Stimulated activated CD4-positive, alpha-beta T cell treated with anti-CD3 and anti-CD28 coated beads, Interleukin-12 subunit alpha, Interleukin-12 subunit beta, amount 100 ng/mL, for 24 hours (primary cell): ENCODE data around the gene ATF3.

Experiments
- DNase-seq, 2 experiments: peaks; one replicate each; pipeline ENCODE4 v3.0.0-alpha.2; 2020; ENCODE audit warnings: low read depth in 2 of 2

ATF3 gene, protein sequence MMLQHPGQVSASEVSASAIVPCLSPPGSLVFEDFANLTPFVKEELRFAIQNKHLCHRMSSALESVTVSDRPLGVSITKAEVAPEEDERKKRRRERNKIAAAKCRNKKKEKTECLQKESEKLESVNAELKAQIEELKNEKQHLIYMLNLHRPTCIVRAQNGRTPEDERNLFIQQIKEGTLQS

DNA sequence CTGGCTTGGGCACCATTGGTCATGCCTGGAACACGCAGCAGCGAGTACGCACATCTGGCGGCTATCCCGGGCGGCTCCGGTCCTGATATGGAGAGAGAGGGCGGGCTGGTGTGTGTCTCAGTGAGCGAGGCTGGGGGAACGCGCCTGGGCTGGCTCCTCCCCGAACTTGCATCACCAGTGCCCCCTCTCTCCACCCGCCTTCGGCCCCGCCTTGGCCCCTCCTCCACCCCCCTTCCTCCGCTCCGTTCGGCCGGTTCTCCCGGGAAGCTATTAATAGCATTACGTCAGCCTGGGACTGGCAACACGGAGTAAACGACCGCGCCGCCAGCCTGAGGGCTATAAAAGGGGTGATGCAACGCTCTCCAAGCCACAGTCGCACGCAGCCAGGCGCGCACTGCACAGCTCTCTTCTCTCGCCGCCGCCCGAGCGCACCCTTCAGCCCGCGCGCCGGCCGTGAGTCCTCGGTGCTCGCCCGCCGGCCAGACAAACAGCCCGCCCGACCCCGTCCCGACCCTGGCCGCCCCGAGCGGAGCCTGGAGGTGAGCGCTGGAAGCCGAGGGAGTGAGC is at the start of gene ATF3:
TSS of gene ATF3 (plus strand) at position 370 of the 567 bp plus-strand sequence. CDS start 6,261 bp downstream, outside the sequence.
- DNase-seq, result peak; percentile 77 to 95

DNA sequence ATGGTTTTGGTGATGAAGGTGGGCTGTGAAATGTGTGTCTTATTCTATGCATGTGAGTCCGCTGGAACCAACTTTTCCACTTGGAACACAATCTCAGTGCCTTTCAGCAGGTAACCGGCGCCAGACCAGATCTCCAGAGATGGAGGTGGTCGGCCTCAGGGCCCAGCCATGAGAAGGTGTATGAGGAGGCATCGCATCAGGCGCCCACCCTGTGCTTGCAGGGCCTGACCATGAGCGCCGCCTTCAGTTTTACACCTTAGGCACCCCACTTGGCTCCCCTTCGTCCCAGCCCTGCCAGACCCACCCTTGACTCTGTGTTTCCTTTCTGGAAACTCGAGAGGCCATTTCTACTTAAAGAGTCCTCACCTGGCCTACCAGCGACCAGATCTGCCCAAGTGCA is 48.6 kb upstream of the ATF3 start:
- DNase-seq, result no peak

DNA sequence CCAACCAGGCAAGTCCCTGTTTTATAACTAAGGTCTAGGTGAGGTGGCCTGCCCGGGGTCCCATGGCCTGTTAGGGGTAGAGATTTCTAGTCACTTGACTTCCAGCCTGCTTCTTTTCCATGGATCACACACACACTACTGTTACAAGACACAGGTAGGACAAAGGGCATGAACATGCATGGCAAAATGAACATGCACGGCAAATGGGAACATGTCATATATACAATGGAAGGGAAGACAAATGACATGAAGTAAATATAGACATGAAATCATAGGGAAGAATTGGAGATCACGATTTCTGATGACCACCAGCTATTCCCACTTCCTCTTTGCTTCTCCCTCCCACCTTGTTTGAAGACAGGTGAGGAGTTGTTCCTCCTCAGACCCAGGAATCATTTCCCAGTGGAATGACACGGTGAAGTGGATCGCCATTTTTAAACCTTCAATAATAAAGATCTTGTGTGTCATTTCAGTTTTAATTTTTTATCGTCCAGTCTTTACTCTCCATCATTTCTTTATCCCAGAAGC is 47.6 kb upstream of the ATF3 start:
- no peak for DNase-seq

DNA sequence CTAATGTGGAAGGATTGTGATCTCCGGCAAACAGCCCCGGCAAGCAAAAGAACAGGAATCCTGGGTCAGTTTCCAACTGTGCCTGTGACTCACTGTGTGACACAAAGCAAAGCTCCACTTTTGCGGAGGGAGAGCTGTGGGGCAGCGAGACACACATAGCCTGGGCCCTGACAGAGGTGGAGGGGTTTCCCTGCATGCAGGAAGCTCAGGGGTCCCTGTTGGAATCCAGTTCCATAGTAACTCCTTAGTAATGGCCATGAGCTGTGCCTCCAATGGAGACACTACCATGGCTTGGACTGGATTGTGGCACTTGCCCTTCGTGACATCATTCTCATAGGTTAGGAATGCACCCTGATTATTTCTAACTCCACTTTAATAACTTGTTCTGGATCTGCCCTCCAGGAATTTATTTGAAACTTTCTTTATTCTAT is 47.0 kb upstream of the ATF3 start:
- no peak for DNase-seq

DNA sequence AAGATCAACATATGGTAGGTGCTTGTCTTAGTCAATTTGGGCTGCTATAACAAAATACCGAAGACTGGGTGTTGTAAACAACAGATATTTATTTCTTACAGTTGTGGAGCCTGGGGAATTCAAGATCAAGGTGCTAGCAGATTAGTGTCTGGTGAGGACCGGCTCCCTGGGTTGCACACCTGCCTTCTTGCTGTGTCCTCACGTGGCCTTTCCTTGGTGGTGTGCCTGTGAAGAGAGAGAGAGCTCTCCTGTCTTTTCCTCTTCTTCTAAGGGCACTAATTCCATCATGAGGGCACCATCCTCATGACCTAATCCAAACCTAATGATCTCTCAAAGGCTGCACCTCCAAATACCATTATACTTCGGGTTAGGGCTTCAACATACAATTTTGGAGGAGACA is 45.8 kb upstream of the ATF3 start:
- DNase-seq, result no peak

DNA sequence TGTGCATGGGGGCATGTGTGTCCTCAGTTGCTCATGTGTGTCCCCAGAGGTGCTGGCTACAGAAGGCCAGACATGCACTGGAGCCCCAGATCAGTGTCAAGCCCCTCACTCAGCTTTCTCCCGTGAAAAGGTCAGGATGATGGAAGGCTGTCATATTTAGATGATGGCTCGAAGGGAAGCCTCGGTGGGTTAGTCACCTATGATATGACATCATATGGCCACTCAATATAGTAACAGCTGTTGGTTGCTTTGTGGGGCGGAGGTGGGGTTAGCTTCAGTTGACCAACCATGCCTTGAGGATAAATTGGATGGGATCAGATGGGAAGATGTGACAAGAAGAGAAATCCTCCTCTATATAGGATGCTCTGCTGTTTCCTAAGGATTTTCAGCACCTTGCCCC is 43.5 kb upstream of the ATF3 start:
- DNase-seq, result no peak

DNA sequence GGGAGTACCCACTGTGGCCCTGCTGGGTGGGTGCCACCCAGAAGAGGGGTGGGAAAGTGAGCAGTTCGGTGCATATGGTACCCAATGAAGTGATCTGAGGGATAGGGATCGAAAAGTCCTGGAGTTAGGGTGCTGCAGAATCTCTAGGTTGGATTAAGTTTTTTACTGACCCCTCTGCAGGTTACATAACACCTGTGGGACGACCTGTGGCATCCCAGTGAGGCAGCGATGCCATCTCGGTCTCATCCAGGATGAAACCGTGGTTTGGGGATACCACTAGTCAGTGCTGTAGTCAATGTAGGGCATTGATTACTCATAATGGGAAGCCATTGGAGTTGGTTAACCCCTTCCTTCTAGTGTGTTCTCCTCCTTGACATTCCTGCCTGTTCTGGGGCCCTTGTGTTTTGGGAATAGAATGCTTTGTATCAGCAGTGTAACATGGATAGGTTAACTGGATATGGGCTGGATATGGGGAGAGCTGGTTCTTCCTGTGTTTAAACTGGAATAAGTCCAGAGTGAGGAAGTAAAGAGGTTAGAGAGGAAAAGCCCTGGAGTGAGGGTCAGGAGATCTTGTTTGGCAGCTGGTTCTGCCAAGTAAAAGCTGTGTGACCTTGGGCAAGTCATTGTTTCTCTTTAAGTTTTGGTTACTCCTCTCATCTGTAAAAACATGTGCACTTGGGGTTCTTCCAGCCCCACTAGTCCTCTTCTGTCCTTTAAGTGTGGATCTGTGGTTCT is 42.8 kb upstream of the ATF3 start:
- DNase-seq, result no peak

DNA sequence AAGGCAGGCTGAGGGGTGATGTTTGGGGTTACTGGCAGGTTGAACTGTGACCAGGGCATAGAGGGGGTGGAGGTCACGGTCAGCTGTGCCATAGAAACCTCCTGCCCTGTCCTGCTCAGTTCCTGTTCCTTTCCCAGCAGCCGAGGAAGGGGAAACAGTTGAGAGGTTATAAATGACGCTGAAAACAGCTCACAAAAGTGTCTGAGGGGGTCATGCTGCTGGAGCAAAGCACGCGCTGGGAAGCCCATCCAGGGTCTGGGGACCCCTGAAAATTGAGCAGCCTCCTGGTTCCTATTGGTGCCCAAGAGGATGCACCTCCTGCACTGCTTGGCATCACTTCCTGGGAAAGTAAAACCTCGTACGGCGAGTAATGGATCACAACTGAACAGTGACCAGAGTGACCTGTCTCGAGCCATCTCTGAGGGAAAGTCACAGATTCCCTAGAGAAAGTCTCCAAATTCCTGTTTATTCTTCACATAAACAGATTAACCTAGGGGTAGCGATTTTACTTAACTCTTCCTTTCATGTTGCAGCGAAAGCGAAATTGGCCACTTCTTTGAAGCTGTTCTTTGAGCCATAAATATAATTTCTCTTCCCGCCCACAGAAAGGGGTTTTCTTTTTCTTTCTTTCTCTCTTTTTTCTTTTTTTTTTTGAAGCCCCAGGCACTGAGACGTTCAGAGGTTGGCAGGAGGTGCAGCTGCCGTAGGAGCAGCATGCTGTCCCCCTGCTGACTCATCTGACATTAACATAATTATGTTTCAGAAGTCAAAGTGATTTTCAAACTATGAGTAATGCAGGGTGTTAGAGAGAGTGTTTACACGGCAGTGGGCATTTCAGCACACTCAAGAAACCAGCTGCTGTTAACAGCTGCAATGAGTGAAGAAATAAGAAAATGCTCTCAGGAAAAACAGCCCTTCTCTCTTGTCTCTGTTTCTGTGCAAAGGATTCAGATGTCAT is 41.8 kb upstream of the ATF3 start:
- DNase-seq, result peak; percentile 33 to 40

DNA sequence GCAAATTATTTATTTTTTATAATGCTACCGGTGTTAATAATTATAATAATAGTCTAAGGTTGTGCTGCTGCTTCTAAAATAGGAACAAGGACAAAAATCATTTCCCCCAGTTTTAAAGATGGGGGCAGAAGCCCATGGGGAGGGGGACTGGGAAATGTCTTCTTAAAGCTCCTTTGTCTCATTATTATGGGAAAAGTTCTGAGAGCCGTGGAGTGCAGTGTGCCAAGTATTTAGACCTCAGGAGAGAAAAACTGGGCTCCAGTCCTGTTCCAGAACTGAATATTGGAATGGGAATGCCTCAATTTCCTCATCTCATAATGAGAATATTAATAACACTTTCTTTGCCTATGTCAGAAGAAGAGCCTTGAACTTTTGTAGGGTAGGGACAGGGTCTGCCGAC is 40.9 kb upstream of the ATF3 start:
- DNase-seq, result no peak

DNA sequence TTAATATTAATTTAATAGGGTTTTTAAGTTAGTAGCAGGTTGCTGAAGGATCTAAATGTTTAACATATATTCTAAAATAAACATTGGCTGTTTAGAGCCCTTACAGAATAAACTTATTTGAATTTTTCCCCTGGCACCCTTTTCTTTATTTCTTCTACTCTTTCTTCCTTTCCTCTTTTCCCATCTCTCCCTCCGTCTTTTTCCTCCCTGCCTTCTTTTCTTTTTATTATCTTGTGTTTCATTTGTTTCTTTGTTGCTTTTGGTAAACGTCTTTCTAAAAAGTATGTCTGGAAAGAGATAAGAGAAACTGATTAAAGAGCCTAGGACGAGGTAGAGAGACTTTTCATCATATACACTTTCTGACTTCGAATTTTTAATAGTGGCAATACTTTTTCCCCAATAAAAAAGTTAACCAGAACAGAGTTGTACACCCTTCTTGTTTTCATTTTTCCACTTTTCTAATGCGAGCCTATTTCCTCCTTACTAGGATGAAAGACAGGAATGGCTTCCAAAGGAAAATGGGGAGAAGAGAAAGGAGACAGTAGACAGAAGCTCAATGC is 39.5 kb upstream of the ATF3 start:
- DNase-seq, result no peak

DNA sequence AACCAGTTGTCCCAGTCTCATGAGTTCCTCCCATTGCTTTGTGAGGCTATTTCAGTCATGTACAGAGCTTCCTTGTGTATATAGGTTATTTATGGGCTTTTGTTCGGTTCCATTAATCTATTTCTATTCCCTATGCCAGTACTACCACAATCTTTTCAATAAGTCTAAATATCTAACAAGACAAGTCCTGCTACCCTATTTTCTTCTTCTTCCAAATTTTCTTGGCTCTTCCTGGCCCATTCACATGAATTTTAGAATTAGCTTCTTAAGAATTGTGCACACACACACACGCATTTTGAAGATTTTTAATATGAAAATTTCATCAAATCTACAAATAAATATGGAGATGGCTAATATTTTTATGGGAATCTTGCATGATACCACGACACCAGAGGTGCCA is 33.8 kb upstream of the ATF3 start:
- DNase-seq, result no peak

DNA sequence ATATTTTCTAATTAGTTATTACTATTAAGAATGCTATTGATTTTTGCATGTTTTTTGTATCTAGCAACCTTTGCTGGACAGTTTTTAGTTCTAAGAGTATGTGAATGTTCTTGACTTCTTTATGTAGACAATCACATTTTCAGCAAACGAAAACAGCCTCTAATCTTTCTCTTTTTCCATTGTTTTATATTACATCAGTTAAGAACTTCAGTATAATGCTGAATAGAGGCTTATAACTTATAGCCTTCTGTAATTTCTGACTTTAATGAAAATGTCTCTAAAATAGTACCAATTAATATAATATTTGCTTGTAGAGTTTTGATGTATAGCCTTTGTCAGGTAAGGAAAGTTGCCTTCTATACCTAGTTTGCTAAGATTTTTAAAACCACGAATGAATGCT is 33.2 kb upstream of the ATF3 start:
- DNase-seq, result no peak

DNA sequence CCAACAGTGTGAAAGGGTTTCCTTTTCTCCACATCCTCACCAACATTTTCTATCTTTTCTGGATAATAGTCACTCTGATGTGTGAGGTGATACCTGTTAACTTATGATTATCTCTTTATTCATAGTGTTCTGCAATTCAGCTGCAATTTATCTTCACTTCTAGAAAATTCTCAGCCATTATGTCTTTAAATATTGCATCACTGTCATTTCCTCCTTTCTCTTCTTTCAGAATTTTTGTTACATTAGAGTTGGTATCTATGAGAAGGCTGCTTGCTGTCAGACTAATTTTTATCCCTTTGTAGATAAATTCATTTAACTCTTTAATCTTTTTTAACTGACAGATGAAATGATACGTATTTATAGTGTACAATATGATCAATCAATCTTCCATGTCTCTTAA is 30.5 kb upstream of the ATF3 start:
- no peak for DNase-seq

DNA sequence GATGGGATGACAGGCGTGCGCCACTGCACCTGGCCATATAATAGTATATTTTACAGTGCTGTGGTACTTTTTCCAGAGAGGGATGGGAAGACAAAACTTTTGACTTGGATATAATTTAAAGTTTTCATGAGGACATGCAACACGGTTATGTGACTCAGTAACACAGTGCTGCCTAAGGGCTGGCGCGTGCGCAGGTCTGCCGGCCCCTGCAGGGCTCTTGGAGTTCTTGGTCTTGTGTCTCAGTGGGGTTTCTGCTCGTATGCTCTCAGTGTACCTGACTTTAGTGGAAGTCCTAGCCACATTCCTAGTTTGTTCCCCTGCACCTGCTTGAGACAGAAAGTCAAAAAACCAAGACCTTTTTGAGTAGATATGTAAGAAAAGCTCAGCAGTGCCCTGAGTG is 27.5 kb upstream of the ATF3 start:
- DNase-seq, result no peak

DNA sequence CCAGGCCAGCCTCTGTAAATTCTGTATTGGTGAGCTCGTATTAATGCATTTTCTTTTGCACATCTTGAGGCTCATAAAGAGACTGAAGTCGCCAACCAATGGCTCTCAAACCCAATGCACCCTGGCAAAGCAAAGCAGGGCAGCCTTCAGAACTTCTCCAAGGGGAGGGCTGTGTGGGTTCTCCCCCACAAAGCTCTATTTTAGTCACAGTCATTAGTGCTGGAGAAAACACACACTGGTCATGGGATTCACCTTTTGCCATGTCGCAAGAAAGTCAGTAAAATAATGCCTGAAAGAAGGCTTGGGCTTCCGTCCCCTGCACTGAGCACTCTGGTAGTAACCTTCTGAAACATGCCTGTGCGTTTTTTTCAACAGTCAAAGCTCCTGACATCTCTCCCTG is 26.3 kb upstream of the ATF3 start:
- no peak for DNase-seq

DNA sequence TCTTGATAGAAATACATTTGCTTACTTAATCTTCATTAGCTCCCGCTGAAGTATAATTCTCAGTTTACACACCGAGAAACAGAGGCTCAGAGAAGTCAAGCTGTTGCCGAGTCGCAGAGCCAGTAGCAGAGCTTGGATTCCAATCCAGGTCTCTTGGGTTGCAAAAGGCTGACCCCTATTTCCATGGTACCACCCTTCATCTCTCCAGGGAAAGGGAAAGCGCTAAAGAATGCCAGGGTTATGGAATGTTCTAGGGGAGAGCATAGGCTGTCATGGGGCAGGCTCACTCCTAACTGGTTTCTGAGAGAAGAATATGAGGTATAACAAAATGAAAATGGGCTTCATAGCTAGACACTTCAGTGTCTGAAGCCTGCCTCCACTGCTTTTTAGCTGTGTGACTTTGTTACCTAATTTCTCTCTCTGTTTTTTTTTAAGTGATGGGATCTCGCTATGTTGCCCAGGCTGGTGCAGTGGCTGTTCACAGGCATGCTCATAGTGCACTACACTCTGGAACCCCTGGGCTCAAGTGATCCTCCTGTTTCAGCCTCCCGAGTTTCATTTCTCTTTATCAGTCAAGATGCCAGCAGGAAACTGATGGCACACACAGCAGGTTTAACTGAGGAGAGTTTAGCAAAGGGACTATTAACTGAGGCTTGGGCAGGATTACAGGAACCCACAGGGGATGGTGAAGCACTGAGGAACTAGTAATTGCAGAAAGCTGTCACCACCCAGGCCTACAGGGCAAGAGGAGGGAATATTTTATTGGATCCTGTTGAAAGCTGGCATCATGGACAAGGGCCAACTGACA is 25.5 kb upstream of the ATF3 start:
- no peak for DNase-seq

DNA sequence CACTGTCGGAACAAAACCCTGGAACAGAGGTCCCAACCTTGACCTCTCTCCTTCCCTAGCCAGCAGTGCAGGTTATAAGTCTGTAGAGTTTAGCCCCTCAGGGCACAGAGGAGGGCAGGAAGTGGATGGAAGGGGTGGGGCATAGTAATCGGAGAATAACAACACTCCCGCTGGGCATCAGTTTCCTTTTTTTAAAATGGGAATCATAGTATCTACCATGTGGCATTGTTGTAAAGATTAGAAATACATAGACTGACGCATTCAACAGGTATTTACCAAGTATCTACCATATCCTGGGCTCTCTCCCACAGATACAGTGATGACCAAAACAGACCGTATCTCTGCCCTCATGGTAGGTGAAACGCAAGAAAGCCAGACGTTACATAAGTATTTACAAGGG is 24.9 kb upstream of the ATF3 start:
- no peak for DNase-seq

DNA sequence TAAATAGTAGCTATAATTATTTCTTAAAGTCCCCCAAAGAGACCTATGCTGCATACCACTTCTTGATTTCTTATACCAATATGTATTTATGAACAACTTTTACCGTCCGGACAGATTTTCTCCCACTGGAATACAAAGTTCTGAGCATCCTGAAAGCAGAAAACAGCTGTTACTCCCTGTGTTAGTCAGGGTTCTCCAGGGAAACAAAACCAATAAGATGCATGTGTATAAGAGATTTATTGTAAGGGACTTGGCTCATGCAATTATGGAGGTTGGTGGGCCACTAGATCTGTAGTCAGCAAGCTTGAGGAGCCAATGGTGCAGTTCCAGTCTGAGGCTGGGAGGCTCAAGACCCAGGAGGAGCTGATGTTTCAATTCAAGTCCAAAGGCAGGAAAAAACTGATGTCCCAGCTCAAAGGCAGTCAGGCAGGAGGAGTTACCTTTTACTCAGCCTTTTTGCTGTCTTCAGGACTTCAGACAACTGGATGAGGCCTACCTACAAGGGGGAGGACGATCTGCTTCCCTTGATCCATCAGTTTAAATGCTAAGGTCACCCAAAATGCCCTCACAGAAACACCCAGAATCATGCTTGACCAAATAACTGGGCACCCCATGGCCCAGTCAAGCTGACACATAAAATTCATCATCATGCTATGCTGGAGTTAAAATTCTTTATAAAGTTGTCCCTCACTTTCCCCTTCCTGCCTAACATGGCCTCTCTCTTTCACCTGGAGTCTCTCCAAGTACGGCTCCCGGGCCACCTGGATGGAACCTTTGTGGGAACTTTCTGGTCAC is 24.3 kb upstream of the ATF3 start:
- no peak for DNase-seq

DNA sequence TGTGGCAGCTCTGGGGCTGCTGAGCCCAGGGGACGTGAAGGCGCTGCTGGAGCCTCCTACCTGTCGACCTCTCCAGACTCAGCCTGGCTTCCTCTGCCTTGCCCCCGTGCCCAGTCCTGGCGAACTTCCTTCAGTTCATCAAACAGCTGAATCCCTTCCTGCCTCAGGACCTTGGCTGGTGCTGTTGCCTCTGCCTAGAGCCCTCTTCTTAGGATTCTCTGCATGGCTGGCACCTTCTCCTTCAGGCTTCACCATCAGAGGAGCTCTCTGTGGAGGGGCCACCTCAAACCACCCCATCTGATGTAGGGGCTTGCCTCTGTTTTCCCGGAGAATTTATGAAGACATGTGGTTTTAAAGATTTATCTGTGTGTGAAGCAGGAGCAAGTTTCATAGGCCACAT is 23.4 kb upstream of the ATF3 start:
- DNase-seq, result no peak
